Stomach (tissue), 4 donors: ENCODE results near the gene ANKLE2.

Experiments
- CTCF ChIP-seq, 7 experiments: fragments of 450-650 bp in 4 of 7; fragments of 200-600 bp in 3 of 7; sonication (generic) in 3 of 7; IDR thresholded peaks; one replicate each; pipeline ENCODE4 v1.5.1; 2016 to 2019; ENCODE audit warnings: antibody characterized with exemption in 7 of 7, control low read depth in 2 of 7, mild to moderate bottlenecking in 1 of 7
- EP300 ChIP-seq: sonication (generic); formaldehyde crosslinking; IDR thresholded peaks from one replicate; pipeline ENCODE4 v1.6.1; 2017; ENCODE audit warnings: antibody characterized with exemption
- POLR2A ChIP-seq, 4 donors: fragments of 450-650 bp; IDR thresholded peaks; one replicate each; pipeline ENCODE4 v1.6.1; 2016; ENCODE audit warnings: antibody characterized with exemption in 4 of 4, control low read depth in 2 of 4, mild to moderate bottlenecking in 1 of 4, moderate library complexity in 1 of 4

GRCh38 chr12:132703641-132704040 lies 58.0 kb downstream of the ANKLE2 start:
- TF ChIP-seq CTCF (IDR thresholded peaks at IDR 0.05) (no peak), EP300 (no peak), POLR2A (IDR thresholded peaks at IDR 0.05) (no peak)
